LNCaP clone FGC (cell line): ENCODE data around the gene ACAP2.

ENCODE experiments used
- DNase-seq: peaks from one replicate; pipeline ENCODE4 v3.0.0-alpha.2; 2011; ENCODE audit warnings: low read depth
- H3K4me3 ChIP-seq: 2 replicates; pipeline ENCODE4 v1.5.1; 2011; ENCODE audit warnings: mild to moderate bottlenecking, low read depth, low read length, control low read depth
- TF ChIP-seq, protein P1 (sequence below): IDR thresholded peaks from 2 replicates; pipeline ENCODE4 v1.5.1; 2012; ENCODE audit warnings: mild to moderate bottlenecking; ENCODE audit not compliant: control insufficient read depth, insufficient read depth; ENCODE audit errors: extremely low read depth

ACAP2 gene

DNA sequence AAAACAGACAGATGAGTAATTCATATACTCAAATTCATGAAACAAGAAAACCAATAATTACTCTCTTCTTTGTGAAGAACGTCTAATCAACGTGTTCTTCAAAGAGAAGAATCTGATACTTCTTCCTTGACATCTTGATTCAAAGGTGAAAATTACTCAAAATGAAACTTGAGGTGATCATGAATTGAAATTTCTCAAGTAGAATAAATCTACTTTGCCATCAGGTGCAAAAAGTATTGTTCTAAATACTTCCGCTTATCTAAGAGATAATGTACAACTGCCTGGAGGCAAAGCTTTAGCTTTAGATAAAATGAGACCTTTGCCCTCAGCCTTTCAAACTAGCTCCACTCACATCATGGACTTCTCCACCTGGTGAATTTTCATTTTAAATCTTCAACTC lies 158.0 kb downstream of the ACAP2 start:
- no peak overlapping the region for H3K4me3 ChIP-seq
- DNase-seq: no peak
- TF ChIP-seq, protein P1, sequence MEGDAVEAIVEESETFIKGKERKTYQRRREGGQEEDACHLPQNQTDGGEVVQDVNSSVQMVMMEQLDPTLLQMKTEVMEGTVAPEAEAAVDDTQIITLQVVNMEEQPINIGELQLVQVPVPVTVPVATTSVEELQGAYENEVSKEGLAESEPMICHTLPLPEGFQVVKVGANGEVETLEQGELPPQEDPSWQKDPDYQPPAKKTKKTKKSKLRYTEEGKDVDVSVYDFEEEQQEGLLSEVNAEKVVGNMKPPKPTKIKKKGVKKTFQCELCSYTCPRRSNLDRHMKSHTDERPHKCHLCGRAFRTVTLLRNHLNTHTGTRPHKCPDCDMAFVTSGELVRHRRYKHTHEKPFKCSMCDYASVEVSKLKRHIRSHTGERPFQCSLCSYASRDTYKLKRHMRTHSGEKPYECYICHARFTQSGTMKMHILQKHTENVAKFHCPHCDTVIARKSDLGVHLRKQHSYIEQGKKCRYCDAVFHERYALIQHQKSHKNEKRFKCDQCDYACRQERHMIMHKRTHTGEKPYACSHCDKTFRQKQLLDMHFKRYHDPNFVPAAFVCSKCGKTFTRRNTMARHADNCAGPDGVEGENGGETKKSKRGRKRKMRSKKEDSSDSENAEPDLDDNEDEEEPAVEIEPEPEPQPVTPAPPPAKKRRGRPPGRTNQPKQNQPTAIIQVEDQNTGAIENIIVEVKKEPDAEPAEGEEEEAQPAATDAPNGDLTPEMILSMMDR: no peak

DNA sequence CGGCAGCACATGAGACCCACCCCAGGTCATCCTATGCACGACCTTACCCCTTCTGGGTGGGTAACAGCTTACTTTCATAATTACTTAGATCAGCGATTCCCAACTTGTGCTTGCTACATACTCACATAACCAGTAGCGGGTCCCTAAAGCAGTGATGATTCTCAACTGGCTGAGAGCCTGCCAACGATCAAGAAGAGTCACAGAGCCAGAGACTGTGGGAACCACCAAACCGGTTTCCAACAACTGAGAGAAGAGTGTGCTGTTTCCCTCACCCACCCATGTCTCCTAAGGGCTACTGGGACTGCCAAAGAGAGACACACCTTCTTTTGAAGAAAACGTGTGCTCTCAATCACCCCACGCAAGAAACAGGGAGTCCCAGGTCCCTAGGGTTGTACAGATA lies 159.9 kb downstream of the ACAP2 start:
- TF ChIP-seq, protein P1: no peak
- no peak for DNase-seq

DNA sequence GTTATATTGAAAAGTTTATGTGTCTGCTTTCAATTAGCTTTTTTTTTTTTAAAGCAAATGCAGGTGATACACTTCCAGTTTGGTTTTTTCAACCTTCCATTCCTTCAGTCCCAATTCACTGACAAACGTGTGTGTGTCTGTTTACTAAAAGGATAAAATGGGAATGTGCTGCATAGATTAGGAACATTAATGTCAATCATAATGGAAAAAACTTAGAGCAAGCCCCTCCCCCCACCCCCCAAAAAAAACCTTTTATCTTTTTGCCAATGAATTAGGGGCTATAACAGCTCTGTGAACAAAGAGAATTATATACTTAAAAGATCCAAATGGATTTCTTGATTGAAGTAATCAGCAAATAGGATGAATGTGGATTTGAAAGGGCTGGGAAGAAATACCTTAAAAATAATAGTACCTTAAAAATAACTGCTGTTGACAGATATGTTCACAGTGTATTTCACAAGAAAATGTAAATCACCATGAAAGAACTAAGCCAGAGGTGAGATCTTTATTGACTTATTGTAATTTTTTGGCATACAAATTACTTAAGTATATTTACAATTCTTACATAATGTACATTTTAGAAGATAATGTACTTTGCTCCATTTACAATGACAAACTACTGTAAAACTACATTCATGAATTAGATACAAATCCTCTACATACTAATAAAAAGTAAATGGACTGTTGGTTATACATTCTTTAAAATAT lies 168.4 kb downstream of the ACAP2 start:
- H3K4me3 ChIP-seq: no peak overlapping the region
- DNase-seq: no peak
- TF ChIP-seq, protein P1: no peak

More for the DNA sequence above, 159.9 kb downstream of the ACAP2 start:
- no peak overlapping the region for H3K4me3 ChIP-seq

DNA sequence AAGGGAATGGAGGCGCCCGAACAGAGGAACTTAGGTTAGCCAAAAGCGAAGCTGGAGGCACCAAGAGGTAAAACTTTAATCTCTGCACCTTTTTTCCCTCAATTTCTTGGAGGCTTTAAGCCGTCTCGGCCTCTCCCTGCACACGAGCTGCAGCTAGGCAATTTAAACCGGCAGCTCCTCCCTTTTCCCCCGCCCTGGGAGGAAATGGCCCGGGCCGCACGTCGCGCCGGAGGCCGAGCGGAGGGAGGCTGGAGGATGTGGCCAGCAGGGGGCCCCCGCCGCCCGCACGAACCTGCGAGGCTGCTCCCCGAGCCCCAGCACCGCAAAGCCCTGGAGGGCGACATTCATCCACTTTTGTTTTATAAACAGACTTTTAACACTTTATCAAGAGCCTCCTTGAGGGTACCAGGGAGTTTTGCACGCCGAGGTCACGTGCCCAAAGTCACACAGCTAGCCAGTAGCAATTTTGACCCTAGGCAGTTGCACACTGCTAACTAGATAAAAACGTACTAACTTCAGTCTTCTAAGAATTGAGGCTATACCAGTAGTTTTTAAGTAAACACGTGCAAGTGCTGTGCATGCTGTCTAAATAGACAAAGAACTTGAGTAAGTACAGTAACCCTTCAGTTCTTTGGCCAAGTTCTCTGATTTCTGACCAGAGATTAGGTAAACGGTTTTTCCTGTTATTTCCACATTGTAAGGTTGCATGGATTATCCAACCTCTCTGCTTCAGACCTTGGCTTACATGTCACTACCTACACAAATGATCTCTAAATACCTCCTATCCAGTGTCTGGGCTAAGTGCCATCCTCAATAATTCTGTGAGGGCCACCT lies 171.2 kb downstream of the ACAP2 start:
- H3K4me3 ChIP-seq: peak overlapping the region; percentile 76
- DNase-seq: no peak
- TF ChIP-seq, protein P1: peak; percentile 96

DNA sequence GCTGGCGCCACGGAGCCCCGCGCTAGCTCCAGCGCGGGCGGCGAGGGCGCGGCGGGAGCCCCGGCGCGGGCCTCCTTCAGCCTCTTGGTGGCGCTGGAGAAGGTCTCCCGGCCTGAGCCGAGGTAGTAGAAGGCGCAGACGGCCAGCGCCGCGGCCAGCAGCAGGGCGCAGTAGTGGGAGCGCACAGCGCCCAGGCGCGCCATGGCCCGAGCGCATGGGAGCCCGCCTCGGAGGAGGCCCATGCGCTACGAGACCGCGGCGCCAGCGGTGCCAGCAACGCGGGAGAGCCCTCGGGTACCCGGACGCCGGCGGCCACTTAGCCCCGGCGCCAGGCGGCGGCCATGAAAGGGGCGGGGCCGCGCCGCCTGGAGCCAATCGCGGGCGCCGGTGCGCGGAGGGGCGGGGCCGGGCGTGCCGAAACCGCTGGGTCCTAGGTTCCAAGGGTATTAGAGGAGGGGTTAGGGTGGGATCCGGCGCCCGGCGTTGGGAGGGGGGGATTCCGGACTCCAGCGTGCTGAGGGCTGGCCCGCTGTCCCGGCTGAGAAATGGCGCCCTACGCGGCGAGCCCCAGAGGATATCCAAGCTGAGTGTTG lies 171.9 kb downstream of the ACAP2 start, which contains the start of gene XXYLT1:
Gene XXYLT1 (minus strand): TSS at position 343 of the 593 bp plus-strand sequence. CDS start 101 bp downstream, at position 242.
- TF ChIP-seq, protein P1: peak; percentile 65
- peak within 1 kb of the TSS; percentile 76 for H3K4me3 ChIP-seq
- DNase-seq: no peak

DNA sequence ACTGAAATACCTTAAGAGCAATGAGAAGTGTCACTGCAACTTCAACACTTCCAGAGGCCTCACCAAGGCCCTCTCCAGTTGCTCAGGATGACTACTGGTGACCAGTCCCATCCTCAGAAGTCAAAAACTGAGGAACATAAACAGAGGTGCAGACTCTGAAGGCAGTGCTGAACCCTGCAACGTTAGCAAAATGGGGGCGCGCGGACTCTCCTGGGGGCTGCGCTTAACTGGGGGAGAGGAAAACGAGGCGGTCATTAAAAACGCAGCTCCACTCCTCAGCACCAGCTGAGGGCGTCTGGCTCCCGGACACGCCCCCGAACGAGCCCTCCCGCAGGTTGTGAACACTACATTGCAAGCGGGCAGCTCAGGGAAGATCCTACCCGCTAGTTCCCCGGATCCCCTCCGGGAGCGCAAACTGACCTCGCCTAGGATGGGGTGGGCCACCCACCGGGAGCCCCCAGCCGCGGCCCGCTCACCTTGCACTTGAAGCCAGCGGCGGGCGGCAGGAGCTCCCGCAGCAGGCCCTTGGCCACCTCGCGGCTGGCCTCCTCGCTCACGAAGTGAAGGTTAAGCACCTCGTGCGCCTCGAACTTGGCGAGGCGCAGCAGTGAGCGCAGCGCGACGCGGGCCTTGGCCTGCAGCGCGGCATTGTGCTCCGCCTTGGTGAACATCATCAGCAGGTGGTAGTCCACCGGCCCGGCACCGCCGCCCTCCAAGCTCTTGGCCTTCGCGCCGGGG lies 172.6 kb downstream of the ACAP2 start:
- DNase-seq: no peak
- TF ChIP-seq, protein P1: peak; percentile 31
- peak overlapping the region; percentile 76 for H3K4me3 ChIP-seq
